H1 (cell line): Measurements from ENCODE around the gene SPTSSB. TPM values are rescaled to one million over a fixed set of nuclear protein-coding genes. Genes with fewer than 3 reads are reported as not detected.

Source experiments
- CBX5 ChIP-seq: fragments of 300-800, 300-1000 bp; sonication (generic); IDR thresholded peaks from 2 replicates; pipeline ENCODE4 v1.7.1; 2016; ENCODE audit warnings: antibody characterized with exemption, low read length, low read depth
- GABPA ChIP-seq: IDR thresholded peaks from 2 replicates; pipeline ENCODE4 v1.6.1; 2011; ENCODE audit warnings: mild to moderate bottlenecking, low read length, moderate library complexity, borderline replicate concordance; ENCODE audit not compliant: insufficient read depth
- MAFK ChIP-seq: IDR thresholded peaks from 2 replicates; pipeline ENCODE4 v1.6.1; 2012; ENCODE audit warnings: low read depth, mild to moderate bottlenecking, improper control_type of control experiment, low read length
- MAX ChIP-seq: IDR thresholded peaks from 2 replicates; pipeline ENCODE4 v1.6.1; 2012; ENCODE audit warnings: inconsistent platforms
- RAD21 ChIP-seq, 2 experiments: IDR thresholded peaks in 1 of 2; conservative IDR thresholded peaks in 1 of 2; 2 replicates each; pipeline ENCODE4 v1.6.1; 2011; ENCODE audit warnings: low read depth in 2 of 2, low read length in 2 of 2, improper control_type of control experiment in 1 of 2, inconsistent platforms in 1 of 2, mild to moderate bottlenecking in 1 of 2, moderate library complexity in 1 of 2
- polyA plus RNA-seq, 7 experiments: library from polyadenylated mRNA; depleted of rRNA in 3 of 7; stranded (reverse) in 5 of 7; unstranded in 2 of 7; fragments of >200 nt in 5 of 7; fragments of 200-250 nt in 2 of 7; gene quantifications; 1 replicate in 5 of 7; 2 replicates in 1 of 7; 4 replicates in 1 of 7; pipeline versions ENCODE4 v1.2.1 to v1.2.3, GENCODE V29; 2011 to 2013; ENCODE audit warnings: missing spikeins in 2 of 7, mixed read lengths in 2 of 7
- total RNA-seq: library from RNA; stranded (reverse); fragmentation: NEBNext Ultra II Directional; extraction: Animal tissue kit (Norgen Biotek cat#: 25700); gene quantifications from 2 replicates; pipeline ENCODE4 v1.2.1, GENCODE V29; 2021

SPTSSB gene
- total and polyA plus RNA-seq, 2 of the 8 experiments (the other 6 are each of a cell fraction or from before 2014, with no cell fraction given), result 33.4 to 52.5 TPM

- no peak for TF ChIP-seq GABPA
- no peak for TF ChIP-seq RAD21 (IDR thresholded peaks at IDR 0.05 in 1 of 2, conservative IDR thresholded peaks at IDR 0.05 in 1 of 2; ENCODE audit: low read depth in 2 of 2, low read length in 2 of 2)
- TF ChIP-seq MAX, result no peak
- no peak for TF ChIP-seq MAFK
- TF ChIP-seq CBX5, result no peak
- TF ChIP-seq, all 59 proteins: peak for 0
Observed at GRCh38 chr3:161316006-161316689, 55.2 kb downstream of the SPTSSB start (continued).
